ENCODE measurements around the gene MYOD1.

DNA sequence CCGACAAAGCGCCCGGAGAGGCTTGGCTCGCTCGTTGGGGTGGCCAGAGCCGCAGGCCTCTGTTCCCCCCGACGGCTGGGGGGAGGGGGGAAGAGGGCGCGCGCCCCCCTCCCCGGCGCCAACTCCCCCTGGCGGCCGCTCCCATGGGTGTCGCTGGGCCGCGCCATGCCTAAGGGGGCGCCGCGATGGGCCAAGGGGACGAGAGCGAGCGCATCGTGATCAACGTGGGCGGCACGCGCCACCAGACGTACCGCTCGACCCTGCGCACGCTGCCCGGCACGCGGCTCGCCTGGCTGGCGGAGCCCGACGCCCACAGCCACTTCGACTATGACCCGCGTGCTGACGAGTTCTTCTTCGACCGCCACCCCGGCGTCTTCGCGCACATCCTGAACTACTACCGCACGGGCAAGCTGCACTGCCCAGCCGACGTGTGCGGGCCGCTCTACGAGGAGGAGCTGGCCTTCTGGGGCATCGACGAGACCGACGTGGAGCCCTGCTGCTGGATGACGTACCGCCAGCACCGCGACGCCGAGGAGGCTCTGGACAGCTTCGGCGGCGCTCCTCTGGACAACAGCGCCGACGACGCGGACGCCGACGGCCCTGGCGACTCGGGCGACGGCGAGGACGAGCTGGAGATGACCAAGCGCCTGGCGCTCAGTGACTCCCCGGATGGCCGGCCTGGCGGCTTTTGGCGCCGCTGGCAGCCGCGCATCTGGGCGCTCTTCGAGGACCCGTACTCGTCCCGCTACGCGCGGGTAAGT lies 16.6 kb downstream of the MYOD1 start:
- TF ChIP-seq, protein P1, sequence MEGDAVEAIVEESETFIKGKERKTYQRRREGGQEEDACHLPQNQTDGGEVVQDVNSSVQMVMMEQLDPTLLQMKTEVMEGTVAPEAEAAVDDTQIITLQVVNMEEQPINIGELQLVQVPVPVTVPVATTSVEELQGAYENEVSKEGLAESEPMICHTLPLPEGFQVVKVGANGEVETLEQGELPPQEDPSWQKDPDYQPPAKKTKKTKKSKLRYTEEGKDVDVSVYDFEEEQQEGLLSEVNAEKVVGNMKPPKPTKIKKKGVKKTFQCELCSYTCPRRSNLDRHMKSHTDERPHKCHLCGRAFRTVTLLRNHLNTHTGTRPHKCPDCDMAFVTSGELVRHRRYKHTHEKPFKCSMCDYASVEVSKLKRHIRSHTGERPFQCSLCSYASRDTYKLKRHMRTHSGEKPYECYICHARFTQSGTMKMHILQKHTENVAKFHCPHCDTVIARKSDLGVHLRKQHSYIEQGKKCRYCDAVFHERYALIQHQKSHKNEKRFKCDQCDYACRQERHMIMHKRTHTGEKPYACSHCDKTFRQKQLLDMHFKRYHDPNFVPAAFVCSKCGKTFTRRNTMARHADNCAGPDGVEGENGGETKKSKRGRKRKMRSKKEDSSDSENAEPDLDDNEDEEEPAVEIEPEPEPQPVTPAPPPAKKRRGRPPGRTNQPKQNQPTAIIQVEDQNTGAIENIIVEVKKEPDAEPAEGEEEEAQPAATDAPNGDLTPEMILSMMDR (IDR thresholded peaks at IDR 0.05; ENCODE audit: low read depth, low read length, poor library complexity, severe bottlenecking) = no peak
- TF ChIP-seq EZH2phosphoT487 (IDR thresholded peaks at IDR 0.05; ENCODE audit: borderline replicate concordance, low read length) = no peak

Data from DOHH2 (cell line).